Smooth muscle cell of the brain vasculature (primary cell): ENCODE measurements around the gene TMEM11.
"Not testable (repeated sequence)": the region's sequence is repeated elsewhere in the genome, so short reads cannot be mapped to it uniquely, and the experiment has no call there.

ENCODE experiments used
- DNase-seq: peaks from one replicate; pipeline ENCODE4 v3.0.0-alpha.2; 2012; ENCODE audit warnings: low read depth, low spot score

TMEM11 gene

DNA sequence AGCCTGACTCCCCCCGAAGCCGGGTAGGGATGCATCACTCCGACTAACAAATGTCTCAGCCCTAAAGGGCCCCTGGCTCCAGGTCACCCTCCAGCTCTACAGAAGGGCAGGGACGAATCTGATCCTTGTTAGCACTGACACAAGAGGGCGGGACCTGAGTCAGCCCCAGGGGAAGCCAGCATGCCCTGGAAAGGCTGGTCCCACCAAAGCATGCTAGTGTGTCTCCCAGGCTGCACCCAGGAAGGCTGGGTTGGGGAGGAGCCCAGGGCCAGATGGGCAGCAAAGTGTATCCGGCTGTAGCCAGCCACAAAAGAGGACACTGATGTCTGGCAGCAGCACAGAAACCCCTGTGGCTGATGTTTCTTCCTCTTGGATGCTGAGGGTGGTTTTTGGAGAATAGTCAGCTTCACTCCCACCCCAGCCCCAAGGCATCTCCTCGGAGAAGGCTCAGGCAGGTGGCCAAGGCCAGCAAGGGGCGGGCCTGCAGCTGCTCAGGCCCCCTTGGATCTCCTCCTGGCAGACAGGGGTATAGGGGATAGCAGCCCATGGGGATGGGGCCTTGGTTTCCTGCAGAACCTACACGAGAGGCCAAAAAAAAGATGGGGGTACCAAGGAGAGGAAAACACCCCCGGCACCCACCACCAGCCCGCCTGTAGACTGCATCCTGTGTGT lies 28.2 kb upstream of the TMEM11 start:
- no peak for DNase-seq

DNA sequence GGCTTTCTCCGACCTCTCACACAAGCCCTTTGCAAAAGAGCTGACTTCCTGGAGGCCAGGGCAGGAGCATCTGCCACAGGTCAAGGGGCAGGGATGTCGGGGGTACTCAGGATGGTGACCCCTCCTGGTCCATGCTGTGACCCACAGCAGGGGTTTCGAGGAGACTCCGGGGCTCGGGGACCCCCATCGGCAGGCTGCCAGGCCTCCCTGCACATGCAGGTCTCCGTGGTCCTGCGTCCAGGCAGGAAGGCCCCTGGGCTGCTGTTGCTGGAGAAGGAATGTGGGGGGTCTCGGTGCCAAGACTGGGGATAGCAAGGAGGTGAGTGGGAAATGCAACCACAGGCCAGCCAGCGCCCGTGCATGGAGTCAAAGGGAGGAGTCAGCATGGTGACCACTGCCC lies 27.6 kb upstream of the TMEM11 start:
- DNase-seq = no peak

DNA sequence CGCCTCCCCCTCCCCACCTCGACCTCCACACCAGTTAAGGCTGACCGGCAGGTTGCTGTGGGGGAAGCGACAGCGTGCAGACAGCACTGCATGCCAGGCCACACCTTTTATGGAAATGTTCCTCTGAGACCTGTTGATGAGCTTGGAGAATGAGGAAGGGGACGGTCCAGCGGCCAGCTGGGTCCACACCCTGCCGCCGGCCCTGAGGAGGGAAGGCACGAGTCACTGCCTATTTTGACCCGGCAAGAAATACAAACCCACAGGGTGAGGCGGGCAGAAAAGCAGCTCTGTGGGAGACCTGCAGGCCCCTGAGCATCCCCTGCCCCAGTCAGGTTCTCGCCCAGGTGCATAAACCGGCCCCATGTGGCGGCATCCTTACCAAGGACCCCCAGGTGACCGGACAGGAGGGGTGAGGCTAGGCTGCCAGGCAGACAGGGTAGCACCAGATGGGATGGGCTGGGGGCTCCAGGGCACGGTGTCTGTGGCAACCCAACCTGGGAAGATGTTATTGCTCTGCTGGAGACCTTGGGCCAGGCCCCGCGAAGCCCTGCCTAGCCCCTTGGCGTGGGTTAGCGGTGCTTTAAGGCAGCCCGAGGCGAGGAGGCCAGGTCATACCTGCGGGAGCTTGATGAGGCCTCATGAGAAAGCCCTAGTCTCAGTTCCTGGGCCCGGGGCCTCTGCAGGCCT lies 26.6 kb upstream of the TMEM11 start:
- DNase-seq = no peak

DNA sequence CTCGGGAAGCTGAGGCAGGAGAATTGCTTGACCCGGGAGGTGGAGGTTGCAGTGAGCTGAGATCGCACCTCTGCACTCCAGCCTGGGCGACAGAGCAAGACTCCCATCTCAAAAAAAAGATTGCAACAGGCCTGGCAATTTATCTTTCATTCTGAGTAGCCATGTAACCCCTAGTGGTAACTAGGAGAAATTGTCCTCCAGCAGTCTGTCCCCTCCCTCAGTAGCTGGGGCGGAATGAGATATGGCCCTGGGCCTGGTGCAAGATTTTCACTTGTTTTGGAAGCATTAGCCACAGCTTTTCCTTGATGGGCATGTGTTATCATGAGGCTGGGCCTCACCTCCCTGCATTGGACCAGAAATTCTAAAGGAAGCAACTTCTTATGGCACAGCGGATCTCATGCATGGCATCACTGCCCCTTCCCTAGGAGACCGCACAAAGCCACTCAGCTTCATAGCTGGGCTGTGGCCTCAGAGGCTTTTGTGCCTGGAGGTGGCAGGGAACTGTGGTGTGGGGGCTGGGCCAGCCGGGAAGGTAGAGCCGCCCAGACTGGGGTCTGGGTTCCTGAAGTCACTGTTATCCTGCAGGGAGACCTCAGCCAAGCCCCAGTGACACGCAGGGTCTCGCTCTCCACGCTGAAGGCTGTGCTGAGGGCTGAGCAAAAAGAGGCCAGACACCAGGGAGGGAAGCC lies 25.9 kb upstream of the TMEM11 start:
- DNase-seq = no peak

DNA sequence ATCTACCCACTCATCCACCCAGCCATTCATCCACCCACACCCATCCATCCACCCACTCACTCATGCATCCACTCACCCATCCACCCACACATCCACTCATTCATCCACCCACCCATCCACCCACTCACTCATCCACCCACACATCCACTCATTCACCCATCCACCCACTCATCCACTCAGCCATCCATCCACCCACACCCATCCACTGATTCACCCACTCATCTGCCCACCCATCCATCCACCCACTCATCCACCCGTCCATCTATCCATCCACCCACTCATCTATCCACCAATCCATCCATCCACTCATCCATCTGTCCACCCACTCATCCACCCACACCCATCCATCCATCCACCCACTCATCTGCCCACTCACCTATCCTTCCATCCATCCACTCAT lies 22.0 kb upstream of the TMEM11 start:
- DNase-seq = no peak

DNA sequence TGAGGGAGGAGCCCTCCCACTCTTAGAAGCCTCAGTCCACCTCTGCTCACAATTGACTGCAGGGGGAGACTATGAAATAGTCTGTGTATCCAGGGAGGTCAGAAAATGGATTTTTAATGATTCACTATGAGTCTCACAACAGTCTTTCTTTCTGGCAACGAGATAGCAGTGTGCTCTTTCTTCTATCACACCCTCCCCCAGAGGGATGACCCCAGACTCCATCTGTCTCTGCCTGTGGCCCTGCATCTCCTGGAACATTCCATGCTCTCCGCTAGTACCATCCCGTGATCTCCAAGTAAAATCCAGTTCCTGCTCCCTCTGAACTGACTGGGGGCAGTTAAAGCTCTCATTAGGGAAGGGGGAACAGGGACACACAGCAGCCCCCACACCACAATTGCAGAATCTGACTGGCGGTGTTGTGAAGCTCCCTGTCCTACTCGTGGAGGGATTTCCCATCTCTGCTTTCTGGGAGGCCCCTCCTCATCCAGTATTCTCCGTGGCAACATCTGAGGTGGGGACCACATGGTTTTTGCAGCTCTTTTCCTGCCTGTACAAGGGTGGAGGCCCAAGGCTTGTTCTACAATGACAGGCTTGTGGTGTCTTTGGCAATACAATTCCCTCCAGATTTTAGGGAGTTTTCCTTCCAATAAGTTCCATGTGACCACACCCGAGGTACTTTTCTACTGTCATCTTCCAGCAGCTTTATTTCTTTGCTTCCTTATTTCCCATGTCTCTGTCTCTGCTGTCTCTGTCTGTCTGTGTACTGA lies 19.8 kb upstream of the TMEM11 start:
- no peak for DNase-seq

DNA sequence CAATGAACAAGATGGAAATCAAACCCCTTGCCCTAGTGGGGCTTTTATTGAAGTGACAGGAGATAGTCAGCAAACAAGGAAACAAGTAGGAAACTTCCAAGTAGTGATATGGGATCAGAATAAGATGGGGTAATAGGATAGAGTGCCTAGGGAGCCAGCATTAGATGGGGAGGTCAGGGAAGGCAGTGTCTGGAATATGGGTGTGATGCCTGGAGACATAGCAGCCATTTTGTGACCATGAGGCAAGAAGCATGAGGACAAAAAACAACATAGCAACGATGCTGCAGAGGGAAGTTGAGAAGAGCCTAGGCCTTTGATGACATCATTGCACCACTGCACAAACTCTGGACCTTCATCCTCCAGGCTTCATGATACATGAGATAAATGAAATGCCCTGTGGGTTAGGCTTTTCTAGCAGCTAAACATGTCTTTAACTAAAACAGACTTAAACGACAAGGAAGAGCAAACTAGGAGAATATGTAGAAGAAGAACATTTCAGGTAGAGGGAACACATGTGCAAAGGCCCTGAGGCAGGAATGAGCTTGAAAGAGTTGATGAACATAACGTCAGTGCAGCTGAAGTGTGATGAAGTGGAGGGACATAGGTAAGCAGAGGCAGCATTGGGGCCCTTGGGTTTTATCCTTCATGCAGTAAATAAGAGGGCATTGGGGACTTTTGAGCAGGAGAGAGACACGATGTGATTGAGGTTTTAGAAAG lies 18.2 kb upstream of the TMEM11 start:
- DNase-seq = no peak

DNA sequence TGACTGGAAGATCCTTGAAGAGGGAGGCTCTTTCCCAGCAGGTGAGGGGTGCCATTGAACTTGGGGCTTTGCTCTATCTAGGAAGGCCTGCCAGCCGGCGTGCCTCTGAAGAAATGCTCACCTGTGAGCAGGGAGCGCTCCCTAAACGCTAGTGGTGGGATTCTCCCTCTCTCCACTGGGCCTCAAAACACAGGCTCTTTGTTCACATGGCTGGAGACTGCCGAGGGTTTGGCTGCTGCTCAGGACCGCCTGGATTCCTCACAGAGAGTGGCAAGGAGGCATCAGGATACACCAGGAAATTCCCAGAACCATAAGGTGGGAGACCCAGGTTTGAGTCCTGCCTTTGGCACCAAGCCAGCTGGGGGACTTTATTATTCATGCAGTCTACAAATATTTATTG lies 17.6 kb upstream of the TMEM11 start:
- DNase-seq = no peak

DNA sequence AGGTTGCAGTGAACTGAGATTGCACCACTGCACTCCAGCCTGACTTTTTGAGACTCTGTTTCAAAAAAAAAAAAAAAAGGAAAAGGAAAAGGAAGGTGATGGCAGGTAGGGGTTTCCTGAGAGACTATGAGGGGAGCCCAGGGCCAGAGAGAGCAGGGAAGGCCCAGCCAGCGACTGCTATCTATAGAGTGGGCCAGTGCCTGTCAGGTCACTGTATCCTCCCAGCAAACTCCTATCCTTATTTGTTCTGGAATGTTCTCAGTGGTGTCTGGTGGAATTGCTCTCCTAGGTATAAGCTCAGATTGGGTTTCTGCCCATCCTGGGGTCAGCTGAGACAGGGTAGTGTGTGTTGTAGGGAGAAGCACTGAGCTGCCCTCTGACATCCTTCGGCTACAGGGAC lies 14.9 kb upstream of the TMEM11 start:
- no peak for DNase-seq

DNA sequence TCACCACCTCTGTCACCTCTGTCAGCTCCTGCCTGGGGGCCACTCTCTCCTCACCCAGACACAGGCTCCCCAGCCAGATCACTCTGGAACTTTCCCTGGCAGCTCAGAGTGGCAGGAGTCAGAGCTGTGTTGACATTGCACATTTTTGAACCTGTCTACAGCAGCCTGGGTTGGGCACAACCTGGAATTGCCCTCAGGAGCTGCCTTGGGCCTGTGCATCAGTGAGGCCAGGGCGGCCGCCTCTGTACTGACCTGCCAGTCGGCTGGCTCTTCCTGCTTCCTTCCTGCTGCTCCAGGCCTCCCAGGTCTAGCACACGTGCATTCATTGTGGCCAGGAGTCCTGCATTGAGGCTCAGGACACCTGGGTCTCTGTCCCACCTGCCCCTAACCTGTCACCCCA lies 14.2 kb upstream of the TMEM11 start:
- no peak for DNase-seq

DNA sequence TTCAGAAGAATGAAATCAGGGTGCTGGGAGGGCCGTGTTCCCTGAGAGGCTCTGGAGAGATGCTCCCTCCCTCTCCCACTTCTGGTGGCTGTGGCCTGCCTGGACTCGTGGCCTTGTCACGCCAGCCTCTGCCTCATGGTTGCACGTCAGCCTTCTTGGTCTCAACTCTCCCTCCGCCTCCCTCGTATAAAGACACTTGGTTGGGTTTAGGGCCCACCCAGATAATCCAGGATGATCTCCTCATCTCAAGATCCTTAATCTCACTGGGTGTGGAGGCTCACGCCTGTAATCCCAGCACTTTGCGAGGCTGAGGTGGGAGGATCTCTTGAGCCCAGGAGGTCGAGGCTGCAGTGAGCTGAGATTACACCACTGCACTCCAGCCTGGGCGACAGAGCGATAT lies 13.3 kb upstream of the TMEM11 start:
- not testable (repeated sequence) for DNase-seq

DNA sequence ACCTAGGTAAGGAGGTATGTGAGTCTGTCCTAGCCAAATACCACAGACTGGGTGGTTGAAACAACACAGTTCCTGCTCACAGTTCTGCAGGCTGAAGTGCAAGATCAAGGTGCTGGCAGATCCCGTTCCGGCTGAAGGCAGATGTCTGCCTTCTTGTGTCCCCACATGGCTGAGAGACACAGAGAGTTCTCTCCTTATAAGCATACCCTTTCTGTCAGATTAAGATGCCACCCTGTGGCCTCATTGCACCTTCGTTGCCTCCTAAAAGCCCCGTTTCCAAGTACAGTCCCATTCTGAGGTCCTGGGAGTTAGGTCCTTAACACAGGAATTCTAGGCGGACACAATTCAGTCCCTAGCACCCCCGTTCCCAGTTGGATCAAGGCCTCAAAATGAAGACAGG lies 9.1 kb upstream of the TMEM11 start:
- no peak for DNase-seq

DNA sequence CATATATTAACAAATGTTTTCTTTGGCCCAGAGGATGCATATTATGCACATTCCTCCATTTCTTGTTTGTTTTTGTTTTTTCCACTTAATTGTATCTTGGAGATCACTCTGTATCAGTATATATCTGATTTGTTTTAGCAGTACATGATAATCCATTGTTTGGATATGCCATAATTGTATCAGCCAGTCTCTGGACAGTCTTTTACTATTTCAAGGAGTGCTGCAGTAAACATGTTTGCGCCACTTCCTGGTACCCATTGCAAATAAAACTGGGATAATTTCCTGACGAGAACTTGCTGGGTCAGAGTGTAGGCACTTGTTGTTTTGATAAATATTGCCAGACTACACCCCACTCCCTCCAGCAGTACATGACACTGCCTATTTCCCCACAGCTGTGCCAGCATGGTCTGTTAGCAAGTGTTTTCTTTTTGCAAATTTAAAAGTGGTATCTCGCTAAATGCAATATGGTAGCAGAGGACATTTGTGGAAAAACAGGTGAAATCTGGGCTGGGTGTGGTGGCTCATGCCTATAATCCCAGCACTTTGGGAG lies 4.9 kb upstream of the TMEM11 start:
- DNase-seq = no peak

DNA sequence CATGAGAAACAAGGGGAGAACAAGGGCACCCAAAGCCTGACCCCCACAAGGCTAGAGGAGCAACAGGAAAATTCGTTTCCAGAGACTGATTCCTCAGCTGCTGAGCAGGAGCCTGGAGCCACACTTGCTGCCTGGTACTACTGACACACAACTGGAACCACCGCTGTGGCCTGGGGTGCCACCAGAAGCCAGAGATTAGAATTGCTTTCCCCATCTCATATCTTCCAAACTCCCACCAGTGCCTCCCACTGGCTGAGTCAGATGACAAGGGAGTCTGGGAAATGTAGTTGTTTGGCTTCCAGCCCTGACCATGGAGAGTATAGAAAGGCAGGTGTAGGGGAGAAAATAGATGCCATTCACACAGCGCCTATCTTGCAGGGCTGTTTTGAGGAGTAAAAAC lies 4.1 kb upstream of the TMEM11 start:
- DNase-seq = no peak

DNA sequence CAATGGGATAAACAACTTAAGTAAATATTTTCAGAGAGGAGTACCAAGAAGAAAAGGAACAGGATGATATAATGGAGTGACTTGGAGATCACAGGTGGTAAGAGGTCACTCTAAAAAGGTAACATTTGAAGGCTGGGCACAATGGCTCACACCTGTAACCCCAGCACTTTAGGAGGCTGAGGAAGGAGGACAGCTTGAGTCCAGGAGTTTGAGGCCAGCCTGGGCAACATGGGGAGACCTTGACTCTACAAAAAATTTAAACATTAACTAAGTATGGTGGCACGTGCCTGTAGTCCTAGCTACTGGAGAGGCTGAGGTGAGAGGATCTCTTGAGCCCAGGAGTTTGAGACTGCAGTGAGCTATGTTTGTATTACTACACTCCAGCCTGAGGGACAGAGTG lies 3.4 kb upstream of the TMEM11 start:
- no peak for DNase-seq

DNA sequence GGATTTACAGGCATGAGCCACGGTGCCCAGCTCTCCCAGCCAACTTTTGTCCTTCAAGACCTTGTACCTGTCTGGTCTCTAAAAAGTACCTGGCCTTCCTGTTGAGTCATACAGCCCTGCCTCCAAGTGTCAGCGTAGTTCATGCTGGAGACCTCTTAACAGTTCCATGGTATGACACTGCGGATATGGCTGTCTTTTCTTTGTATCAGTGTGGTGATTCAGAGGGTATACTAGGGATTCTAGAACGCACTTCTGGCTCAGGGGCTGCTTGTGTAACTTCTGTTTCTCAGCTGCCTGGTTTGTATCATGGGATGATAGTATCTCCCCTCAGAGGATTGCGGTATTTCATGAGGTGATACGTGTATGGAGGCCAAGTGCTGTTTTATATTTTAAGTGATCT lies 2.0 kb upstream of the TMEM11 start:
- no peak for DNase-seq

DNA sequence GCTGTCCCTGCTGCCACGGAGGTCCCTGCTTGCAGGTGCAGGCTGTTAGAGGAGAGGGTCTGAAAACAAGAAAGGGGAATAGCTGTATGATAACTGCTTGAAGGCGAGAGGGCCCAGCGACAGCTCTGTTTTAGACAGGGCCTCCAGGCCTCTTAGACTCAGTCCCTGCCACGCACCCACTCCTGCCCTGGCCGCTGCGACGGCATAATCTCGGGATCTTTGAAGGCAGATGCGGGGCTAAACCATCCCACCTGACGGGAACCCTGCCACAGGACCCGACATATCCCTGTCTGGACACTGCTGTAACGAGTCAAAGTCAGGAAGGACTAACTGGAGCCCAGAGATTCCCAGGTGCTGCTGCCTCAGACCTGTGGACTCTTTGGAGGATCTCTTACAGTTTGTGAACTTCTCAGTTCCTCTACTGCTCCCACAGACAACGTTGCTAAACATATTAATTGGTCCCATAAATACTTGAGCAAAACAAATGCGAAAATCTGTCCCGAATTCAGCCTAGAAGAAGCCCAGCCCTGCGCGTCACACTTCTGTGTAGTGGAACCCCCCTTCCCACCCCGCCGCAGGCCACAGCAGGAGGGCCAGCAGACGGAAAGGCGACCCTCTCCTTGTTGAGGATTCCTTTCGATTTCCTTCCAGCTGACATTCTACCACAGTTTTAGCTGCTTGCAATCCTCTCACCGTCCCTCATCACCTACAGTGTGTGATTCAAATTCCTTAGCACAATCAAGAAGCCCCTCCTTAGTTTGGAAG lies 998 bp upstream of the TMEM11 start:
- DNase-seq = no peak

DNA sequence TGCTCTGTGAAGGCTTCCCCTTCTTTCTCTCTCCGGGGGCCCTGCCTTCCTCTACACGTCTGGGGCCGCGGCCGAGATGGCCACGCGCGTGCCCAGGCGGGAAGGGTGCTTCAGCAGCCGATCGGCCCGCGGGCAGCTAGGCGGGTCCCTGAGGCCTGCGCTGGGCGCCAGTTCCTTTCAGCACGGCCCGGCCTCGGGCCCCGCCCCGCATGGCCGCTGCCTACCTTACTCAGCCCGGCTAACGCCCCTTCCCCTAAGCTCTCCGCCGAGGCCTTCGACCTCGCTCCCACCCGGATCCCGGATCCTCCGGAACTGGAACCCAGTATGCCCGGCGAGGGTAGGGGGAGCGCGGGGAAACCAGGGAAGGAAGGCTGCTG lies 335 bp downstream of the TMEM11 start:
- no peak for DNase-seq

DNA sequence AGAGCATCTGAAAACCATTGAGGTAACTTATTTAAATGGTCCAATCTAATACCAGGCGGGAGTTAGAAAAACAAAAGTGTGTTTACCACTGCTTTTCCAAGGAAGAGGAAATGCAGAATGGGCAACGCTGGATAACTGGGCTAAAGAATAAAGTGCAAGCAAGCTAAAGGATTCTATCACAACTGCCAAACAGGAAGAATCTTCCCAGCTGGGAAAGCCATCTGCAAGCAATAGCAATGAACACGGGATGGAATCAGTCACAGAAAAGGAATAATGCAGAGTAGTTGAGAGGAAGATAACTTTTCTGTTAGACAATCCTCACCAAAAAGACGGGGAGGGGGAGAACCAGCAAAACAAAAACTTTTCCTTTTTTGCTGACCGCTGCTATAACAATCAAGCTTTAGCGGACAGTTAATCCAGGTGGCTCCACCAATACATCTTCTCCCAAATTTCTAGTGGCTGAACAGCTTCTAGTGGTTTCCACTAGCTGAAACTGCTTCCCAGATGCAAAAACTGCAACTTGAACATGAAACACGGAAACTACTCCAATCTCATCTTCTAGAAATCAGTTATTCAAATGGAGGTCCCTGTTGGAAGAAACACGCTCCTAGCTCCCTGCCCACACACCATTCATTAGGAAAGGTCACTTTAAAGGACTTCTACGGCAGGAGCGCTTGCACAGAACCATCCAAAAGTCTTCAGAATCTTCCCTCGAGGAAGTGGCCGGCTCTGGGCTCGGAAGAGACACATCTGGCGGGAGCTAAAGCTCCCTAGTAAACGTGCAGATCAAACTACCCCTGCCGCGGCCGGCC lies 929 bp downstream of the TMEM11 start:
- DNase-seq = no peak
